HEK293 (cell line): Measurements from ENCODE around the gene C8A.

Experiments used
- CTCF ChIA-PET: fragments of 350-600 bp; formaldehyde crosslinking; extraction: SDS; loops from one replicate; lab custom pipeline; 2021; ENCODE audit warnings: antibody characterized with exemption; lab: Yijun Ruan, JAX
- POLR2A ChIA-PET: fragments of 300-600 bp; formaldehyde crosslinking; extraction: SDS; loops from one replicate; lab custom pipeline; 2020; ENCODE audit warnings: antibody characterized with exemption, inconsistent platforms; lab: Yijun Ruan, JAX
- H3K27ac ChIP-seq: fragments of 200-500 bp; sonication (Bioruptor generic); 2 replicates; pipeline ENCODE4 v1.5.1; 2014; ENCODE audit warnings: low read depth, low read length, control low read depth, inconsistent platforms; ENCODE audit errors: extremely low read depth
- H3K36me3 ChIP-seq, 2 experiments: fragments of 200-500 bp in 1 of 2; sonication (Bioruptor generic) in 1 of 2; 1 replicate in 1 of 2; 2 replicates in 1 of 2; pipeline ENCODE4 v1.5.1; 2014 to 2017; ENCODE audit warnings: inconsistent platforms in 2 of 2, low read length in 2 of 2; ENCODE audit not compliant: control insufficient read depth in 2 of 2, insufficient read depth in 1 of 2
- H3K4me1 ChIP-seq: fragments of 200-500 bp; sonication (Bioruptor generic); 2 replicates; pipeline ENCODE4 v1.5.1; 2014; ENCODE audit warnings: mild to moderate bottlenecking, low read length, inconsistent platforms; ENCODE audit not compliant: control insufficient read depth, insufficient read depth
- H3K4me3 ChIP-seq: 2 replicates; pipeline ENCODE4 v1.5.1; 2011; ENCODE audit warnings: low read depth, mild to moderate bottlenecking, control low read depth, low read length, moderate library complexity
- H3K9me3 ChIP-seq: fragments of 200-500 bp; sonication (Bioruptor generic); 2 replicates; pipeline ENCODE4 v1.5.1; 2014; ENCODE audit warnings: low read depth, low read length, inconsistent platforms; ENCODE audit not compliant: control insufficient read depth, insufficient read depth
- GFI1B ChIP-seq: fragments of 450-650 bp; formaldehyde crosslinking; IDR thresholded peaks from 2 replicates; pipeline ENCODE4 v1.5.1; 2016; ENCODE audit warnings: missing biosample characterization, missing genetic modification characterization
- KLF10 ChIP-seq: fragments of 450-650 bp; IDR thresholded peaks from 2 replicates; pipeline ENCODE4 v1.5.1; 2018; ENCODE audit warnings: missing biosample characterization, mild to moderate bottlenecking, missing genetic modification characterization
- KLF7 ChIP-seq: fragments of 450-650 bp; formaldehyde crosslinking; IDR thresholded peaks from 2 replicates; pipeline ENCODE4 v1.5.1; 2016; ENCODE audit warnings: missing biosample characterization, missing genetic modification characterization, borderline replicate concordance
- MZF1 ChIP-seq: fragments of 450-650 bp; formaldehyde crosslinking; IDR thresholded peaks from 2 replicates; pipeline ENCODE4 v1.5.1; 2017; ENCODE audit warnings: missing biosample characterization, missing genetic modification characterization, borderline replicate concordance
- PRDM6 ChIP-seq: fragments of 450-650 bp; formaldehyde crosslinking; IDR thresholded peaks from 2 replicates; pipeline ENCODE4 v1.5.1; 2017; ENCODE audit warnings: missing biosample characterization, missing genetic modification characterization
- REPIN1 ChIP-seq: fragments of 450-650 bp; formaldehyde crosslinking; IDR thresholded peaks from 2 replicates; pipeline ENCODE4 v1.5.1; 2017; ENCODE audit warnings: missing biosample characterization, missing genetic modification characterization, low read depth
- SETDB1 ChIP-seq: IDR thresholded peaks from one replicate; pipeline ENCODE4 v1.6.1; 2017; ENCODE audit warnings: mild to moderate bottlenecking, low read length, moderate library complexity, mixed read lengths; ENCODE audit not compliant: insufficient read length
- ZBTB1 ChIP-seq: fragments of 450-650 bp; formaldehyde crosslinking; IDR thresholded peaks from 2 replicates; pipeline ENCODE4 v1.5.1; 2016; ENCODE audit warnings: missing biosample characterization, missing genetic modification characterization
- ZFP41 ChIP-seq: fragments of 450-650 bp; formaldehyde crosslinking; IDR thresholded peaks from 2 replicates; pipeline ENCODE4 v1.5.1; 2016; ENCODE audit warnings: missing biosample characterization, missing genetic modification characterization, borderline replicate concordance
- ZFP69B ChIP-seq: fragments of 450-650 bp; formaldehyde crosslinking; IDR thresholded peaks from 2 replicates; pipeline ENCODE4 v1.5.1; 2016; ENCODE audit warnings: missing biosample characterization, missing genetic modification characterization
- ZNF16 ChIP-seq: fragments of 450-650 bp; formaldehyde crosslinking; IDR thresholded peaks from 2 replicates; pipeline ENCODE4 v1.5.1; 2016; ENCODE audit warnings: low read depth, missing biosample characterization, missing genetic modification characterization
- ZNF324 ChIP-seq: fragments of 450-650 bp; formaldehyde crosslinking; IDR thresholded peaks from 2 replicates; pipeline ENCODE4 v1.5.1; 2016; ENCODE audit warnings: missing biosample characterization, missing genetic modification characterization
- ZNF398 ChIP-seq: fragments of 450-650 bp; formaldehyde crosslinking; IDR thresholded peaks from 2 replicates; pipeline ENCODE4 v1.5.1; 2017; ENCODE audit warnings: missing biosample characterization, missing genetic modification characterization
- ZNF555 ChIP-seq: fragments of 450-650 bp; formaldehyde crosslinking; conservative IDR thresholded peaks from 2 replicates; pipeline ENCODE4 v1.5.1; 2017; ENCODE audit warnings: missing biosample characterization, mild to moderate bottlenecking, missing genetic modification characterization, inconsistent platforms
- ZNF560 ChIP-seq: fragments of 450-650 bp; formaldehyde crosslinking; IDR thresholded peaks from 2 replicates; pipeline ENCODE4 v1.5.1; 2017; ENCODE audit warnings: missing biosample characterization, missing genetic modification characterization, borderline replicate concordance
- ZNF660 ChIP-seq: fragments of 450-650 bp; IDR thresholded peaks from 2 replicates; pipeline ENCODE4 v1.5.1; 2018; ENCODE audit warnings: missing biosample characterization, mild to moderate bottlenecking, missing genetic modification characterization
- ZNF670 ChIP-seq: fragments of 450-650 bp; formaldehyde crosslinking; IDR thresholded peaks from 2 replicates; pipeline ENCODE4 v1.5.1; 2016; ENCODE audit warnings: missing biosample characterization, missing genetic modification characterization, low read depth
- ZNF791 ChIP-seq: fragments of 450-650 bp; formaldehyde crosslinking; IDR thresholded peaks from 2 replicates; pipeline ENCODE4 v1.5.1; 2016; ENCODE audit warnings: missing biosample characterization, missing genetic modification characterization
- ZNF830 ChIP-seq: fragments of 450-650 bp; IDR thresholded peaks from 2 replicates; pipeline ENCODE4 v1.5.0; 2018; ENCODE audit warnings: missing biosample characterization, missing genetic modification characterization, low read depth, mild to moderate bottlenecking, moderate library complexity
- ZSCAN5A ChIP-seq: fragments of 450-650 bp; formaldehyde crosslinking; IDR thresholded peaks from 2 replicates; pipeline ENCODE4 v1.5.1; 2016; ENCODE audit warnings: missing biosample characterization, missing genetic modification characterization
- TF ChIP-seq, protein P1 (sequence below): fragments of 450-650 bp; IDR thresholded peaks from 2 replicates; pipeline ENCODE4 v1.5.1; 2018; ENCODE audit warnings: missing biosample characterization, missing genetic modification characterization
- TF ChIP-seq, protein P2 (sequence below): fragments of 450-650 bp; formaldehyde crosslinking; IDR thresholded peaks from 2 replicates; pipeline ENCODE4 v1.5.1; 2016; ENCODE audit warnings: missing biosample characterization, missing genetic modification characterization
- TF ChIP-seq, protein P3 (sequence below): fragments of 450-650 bp; formaldehyde crosslinking; IDR thresholded peaks from 2 replicates; pipeline ENCODE4 v1.5.1; 2017; ENCODE audit warnings: missing biosample characterization, missing genetic modification characterization

Gene C8A

GRCh38 chr1:56957931-56958330, 103.3 kb downstream of the C8A start (continued):
- TF ChIP-seq ZNF16 (tag by site-specific recombination): no peak
- TF ChIP-seq, all 188 proteins: peak for 0

DNA sequence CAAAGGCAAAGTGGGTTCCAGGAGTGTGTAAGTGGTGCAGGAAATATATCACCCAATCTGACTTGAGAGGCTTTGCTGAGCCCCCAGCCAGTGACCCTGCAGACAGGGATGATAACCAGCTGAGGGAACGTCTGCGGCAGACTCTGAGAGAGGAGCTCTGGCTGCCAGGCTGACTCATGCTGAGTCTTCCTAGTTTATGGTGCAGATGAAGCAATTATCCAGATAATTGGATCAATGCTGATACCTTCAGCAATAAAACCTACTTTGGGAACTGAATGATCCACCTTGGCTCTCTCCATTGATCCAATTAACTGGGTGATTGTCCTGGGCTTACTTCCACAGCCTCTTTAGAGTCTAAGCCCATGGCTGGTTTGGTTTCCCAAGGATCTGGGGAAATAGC, 103.9 kb downstream of the C8A start:
- ChIA-PET CTCF (interaction anchor here (0.6 kb wide), 1 partner anchor 9 kb away, joined by 3 read pairs; no protein-coding TSS in a partner anchor), POLR2A (no interaction called here)
- Histone ChIP-seq H3K36me3 (no peaks in the 10 kb centered on the region), H3K4me3 (no peak overlapping the region), H3K27ac (no peak overlapping the region), H3K4me1 (no peaks in the 10 kb centered on the region), H3K9me3 (no peaks in the 10 kb centered on the region)
- TF ChIP-seq MZF1 (tag by site-specific recombination) (no peak), ZNF791 (no peak), ZNF555 (no peak), GFI1B (tag by site-specific recombination) (no peak), ZNF830 (tag by site-specific recombination) (no peak), ZNF670 (no peak), REPIN1 (tag by site-specific recombination) (no peak), PRDM6 (tag by site-specific recombination) (no peak), ZFP69B (no peak), ZNF560 (tag by site-specific recombination) (no peak), KLF7 (tag by site-specific recombination) (no peak), KLF10 (tag by site-specific recombination) (no peak), ZNF660 (no peak), SETDB1 (no peak), ZSCAN5A (tag by site-specific recombination) (no peak)
- TF ChIP-seq, protein P1, sequence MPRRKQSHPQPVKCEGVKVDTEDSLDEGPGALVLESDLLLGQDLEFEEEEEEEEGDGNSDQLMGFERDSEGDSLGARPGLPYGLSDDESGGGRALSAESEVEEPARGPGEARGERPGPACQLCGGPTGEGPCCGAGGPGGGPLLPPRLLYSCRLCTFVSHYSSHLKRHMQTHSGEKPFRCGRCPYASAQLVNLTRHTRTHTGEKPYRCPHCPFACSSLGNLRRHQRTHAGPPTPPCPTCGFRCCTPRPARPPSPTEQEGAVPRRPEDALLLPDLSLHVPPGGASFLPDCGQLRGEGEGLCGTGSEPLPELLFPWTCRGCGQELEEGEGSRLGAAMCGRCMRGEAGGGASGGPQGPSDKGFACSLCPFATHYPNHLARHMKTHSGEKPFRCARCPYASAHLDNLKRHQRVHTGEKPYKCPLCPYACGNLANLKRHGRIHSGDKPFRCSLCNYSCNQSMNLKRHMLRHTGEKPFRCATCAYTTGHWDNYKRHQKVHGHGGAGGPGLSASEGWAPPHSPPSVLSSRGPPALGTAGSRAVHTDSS (tag by site-specific recombination): no peak

DNA sequence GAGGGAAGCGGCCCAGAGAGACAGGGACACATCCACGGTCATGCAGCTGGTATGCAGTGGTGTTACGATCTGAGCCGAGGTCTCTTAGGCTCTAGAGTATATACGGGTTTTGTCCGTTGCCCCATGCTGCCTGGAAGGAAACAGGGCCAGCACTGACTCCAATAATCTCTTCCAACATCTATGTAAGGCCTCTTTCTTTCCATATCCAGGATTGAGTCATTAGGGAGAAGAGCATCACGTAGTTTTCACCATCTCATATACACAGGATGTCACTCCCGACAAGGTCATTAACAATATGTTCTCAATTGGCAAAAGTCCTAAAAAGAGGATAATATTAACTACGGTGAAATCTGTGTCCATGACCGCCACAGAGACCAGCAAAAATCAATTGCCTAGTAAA, 106.8 kb downstream of the C8A start:
- H3K4me1 ChIP-seq: no peaks in the 10 kb centered on the region
- ChIA-PET CTCF (no interaction called here), POLR2A (no interaction called here)
- no peak for TF ChIP-seq ZFP41 (tag by site-specific recombination)
- TF ChIP-seq, protein P2, sequence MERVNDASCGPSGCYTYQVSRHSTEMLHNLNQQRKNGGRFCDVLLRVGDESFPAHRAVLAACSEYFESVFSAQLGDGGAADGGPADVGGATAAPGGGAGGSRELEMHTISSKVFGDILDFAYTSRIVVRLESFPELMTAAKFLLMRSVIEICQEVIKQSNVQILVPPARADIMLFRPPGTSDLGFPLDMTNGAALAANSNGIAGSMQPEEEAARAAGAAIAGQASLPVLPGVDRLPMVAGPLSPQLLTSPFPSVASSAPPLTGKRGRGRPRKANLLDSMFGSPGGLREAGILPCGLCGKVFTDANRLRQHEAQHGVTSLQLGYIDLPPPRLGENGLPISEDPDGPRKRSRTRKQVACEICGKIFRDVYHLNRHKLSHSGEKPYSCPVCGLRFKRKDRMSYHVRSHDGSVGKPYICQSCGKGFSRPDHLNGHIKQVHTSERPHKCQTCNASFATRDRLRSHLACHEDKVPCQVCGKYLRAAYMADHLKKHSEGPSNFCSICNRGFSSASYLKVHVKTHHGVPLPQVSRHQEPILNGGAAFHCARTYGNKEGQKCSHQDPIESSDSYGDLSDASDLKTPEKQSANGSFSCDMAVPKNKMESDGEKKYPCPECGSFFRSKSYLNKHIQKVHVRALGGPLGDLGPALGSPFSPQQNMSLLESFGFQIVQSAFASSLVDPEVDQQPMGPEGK: no peak
- TF ChIP-seq, protein P3, sequence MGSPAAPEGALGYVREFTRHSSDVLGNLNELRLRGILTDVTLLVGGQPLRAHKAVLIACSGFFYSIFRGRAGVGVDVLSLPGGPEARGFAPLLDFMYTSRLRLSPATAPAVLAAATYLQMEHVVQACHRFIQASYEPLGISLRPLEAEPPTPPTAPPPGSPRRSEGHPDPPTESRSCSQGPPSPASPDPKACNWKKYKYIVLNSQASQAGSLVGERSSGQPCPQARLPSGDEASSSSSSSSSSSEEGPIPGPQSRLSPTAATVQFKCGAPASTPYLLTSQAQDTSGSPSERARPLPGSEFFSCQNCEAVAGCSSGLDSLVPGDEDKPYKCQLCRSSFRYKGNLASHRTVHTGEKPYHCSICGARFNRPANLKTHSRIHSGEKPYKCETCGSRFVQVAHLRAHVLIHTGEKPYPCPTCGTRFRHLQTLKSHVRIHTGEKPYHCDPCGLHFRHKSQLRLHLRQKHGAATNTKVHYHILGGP (tag by site-specific recombination): no peak
- TF ChIP-seq ZNF398 (tag by site-specific recombination): no peak
- TF ChIP-seq ZBTB1 (tag by site-specific recombination): no peak
- no peak for TF ChIP-seq ZNF324 (tag by site-specific recombination)
- H3K4me3 ChIP-seq: no peak overlapping the region
- H3K27ac ChIP-seq: no peak overlapping the region
- no peaks in the 10 kb centered on the region for H3K9me3 ChIP-seq
- no peaks in the 10 kb centered on the region for H3K36me3 ChIP-seq
